Gastrocnemius medialis (tissue), 4 donors: ENCODE measurements around the gene COL4A5. TPM values are rescaled to one million over a fixed set of nuclear protein-coding genes. Genes with fewer than 3 reads are reported as not detected.

ENCODE experiments used
- ATAC-seq, 2 donors: fragments of 150-250 bp; one replicate each; pipeline ENCODE4 v1.9.1; 2016
- DNase-seq, 2 donors: peaks; one replicate each; pipeline ENCODE4 v3.0.0-alpha.2; 2019
- H3K27ac ChIP-seq, 4 donors: fragments of 200-600 bp; sonication (generic); 1 replicate in 1 of 4; 2 replicates in 3 of 4; pipeline ENCODE4 v1.5.1; 2016 to 2018; ENCODE audit warnings: mild to moderate bottlenecking in 2 of 4, moderate library complexity in 1 of 4
- H3K27me3 ChIP-seq, 3 donors: fragments of 200-600 bp; sonication (generic) in 2 of 3; 1 replicate in 1 of 3; 2 replicates in 2 of 3; pipeline versions ENCODE4 v1.5.1 to v1.6.0; 2016 to 2019; ENCODE audit warnings: mild to moderate bottlenecking in 1 of 3, moderate library complexity in 1 of 3
- H3K36me3 ChIP-seq, 2 donors: fragments of 200-600 bp; sonication (generic) in 1 of 2; one replicate each; pipeline ENCODE4 v1.5.1; 2017 to 2018
- H3K4me1 ChIP-seq, 2 donors: fragments of 200-600 bp; sonication (generic) in 1 of 2; one replicate each; pipeline ENCODE4 v1.5.1; 2016 to 2017; ENCODE audit warnings: mild to moderate bottlenecking in 2 of 2
- H3K4me3 ChIP-seq, 4 donors: fragments of 200-600 bp; sonication (generic) in 3 of 4; 1 replicate in 1 of 4; 2 replicates in 3 of 4; pipeline ENCODE4 v1.5.1; 2016 to 2019; ENCODE audit warnings: mild to moderate bottlenecking in 2 of 4
- H3K9me3 ChIP-seq, 3 donors: fragments of 200-600 bp; sonication (generic) in 2 of 3; 1 replicate in 1 of 3; 2 replicates in 2 of 3; pipeline ENCODE4 v1.5.1; 2016 to 2019
- CTCF ChIP-seq, 5 experiments: fragments of 450-650 bp in 3 of 5; fragments of 200-600 bp in 2 of 5; sonication (generic) in 2 of 5; IDR thresholded peaks in 4 of 5; conservative IDR thresholded peaks in 1 of 5; 1 replicate in 4 of 5; 2 replicates in 1 of 5; pipeline ENCODE4 v1.5.1; 2016 to 2019; ENCODE audit warnings: antibody characterized with exemption in 5 of 5, mild to moderate bottlenecking in 3 of 5, moderate library complexity in 3 of 5
- POLR2A ChIP-seq, 2 donors: fragments of 450-650 bp; IDR thresholded peaks; one replicate each; pipeline ENCODE4 v1.6.1; 2017; ENCODE audit warnings: antibody characterized with exemption in 2 of 2, mild to moderate bottlenecking in 2 of 2, moderate library complexity in 2 of 2
- in situ Hi-C, 4 donors: fragments of 200-750 bp; cut with MboI; loops; one replicate each; pipeline versions ENCODE4 v1.15.0 to v1.8.0; 2017; ENCODE audit warnings: low sequenced_read_pairs in 4 of 4
- intact Hi-C: fragments of 100-400 bp; cut with DNase I; formaldehyde crosslinking; loops from one replicate; pipeline ENCODE4 v1.15.1; 2023; ENCODE audit warnings: low total_unique reads
- total RNA-seq, 4 donors: library from RNA; depleted of rRNA; stranded (reverse); fragments of >200 nt; gene quantifications; one replicate each; pipeline versions ENCODE4 v1.1.0 to v1.2.3, GENCODE V29; 2016

Gene COL4A5
- total RNA-seq, 4 donors from 2014 or later, result 0.60 to 15.1 (median 4.4) TPM

GRCh38 chrX:108399418-108400165 lies 40.0 kb upstream of the COL4A5 start:
- intact Hi-C loops, result no loop called here
- Histone ChIP-seq H3K4me3 (no peak overlapping the region), H3K36me3 (no peaks in the 10 kb centered on the region), H3K4me1 (no peaks in the 10 kb centered on the region), H3K9me3 (no peaks in the 10 kb centered on the region), H3K27ac (no peak overlapping the region), H3K27me3 (peaks cover 0 to 3% (median 0%) of the 10 kb centered on the region in 3 donors)
- TF ChIP-seq POLR2A (IDR thresholded peaks at IDR 0.05), result no peak
- TF ChIP-seq CTCF (IDR thresholded peaks at IDR 0.05 in 4 of 5, conservative IDR thresholded peaks at IDR 0.05 in 1 of 5), result no peak
- no peak for ATAC-seq
- no peak for DNase-seq
- in situ Hi-C loops, result no loop called here

GRCh38 chrX:108412783-108413182 lies 26.9 kb upstream of the COL4A5 start:
- Histone ChIP-seq H3K9me3 (no peaks in the 10 kb centered on the region), H3K36me3 (no peaks in the 10 kb centered on the region), H3K4me3 (no peak overlapping the region), H3K27ac (no peak overlapping the region), H3K27me3 (peaks cover 0 to 4% (median 0%) of the 10 kb centered on the region in 3 donors), H3K4me1 (no peaks in the 10 kb centered on the region)
- in situ Hi-C loops (no loop called here), intact Hi-C loops (no loop called here)
- DNase-seq (no peak), ATAC-seq (no peak)
- no peak for TF ChIP-seq CTCF (IDR thresholded peaks at IDR 0.05 in 4 of 5, conservative IDR thresholded peaks at IDR 0.05 in 1 of 5)
- TF ChIP-seq POLR2A (IDR thresholded peaks at IDR 0.05), result no peak

- intact Hi-C loops, result no loop called here
- H3K4me1 ChIP-seq, result no peaks in the 10 kb centered on the region
- H3K4me3 ChIP-seq, result no peak overlapping the region
- in situ Hi-C loops, result no loop called here
- ATAC-seq (no peak), DNase-seq (no peak)
- peaks cover 0 to 4% (median 3%) of the 10 kb centered on the region in 3 donors for H3K27me3 ChIP-seq
- TF ChIP-seq POLR2A (IDR thresholded peaks at IDR 0.05) (no peak), CTCF (IDR thresholded peaks at IDR 0.05 in 4 of 5, conservative IDR thresholded peaks at IDR 0.05 in 1 of 5) (no peak)
- no peaks in the 10 kb centered on the region for H3K9me3 ChIP-seq
- H3K27ac ChIP-seq, result no peak overlapping the region
- no peaks in the 10 kb centered on the region for H3K36me3 ChIP-seq
These were observed 24.5 kb upstream of the COL4A5 start for GRCh38 chrX:108415146-108415545.

- Histone ChIP-seq H3K4me1 (no peaks in the 10 kb centered on the region), H3K4me3 (no peak overlapping the region), H3K27ac (no peak overlapping the region), H3K36me3 (no peaks in the 10 kb centered on the region), H3K9me3 (no peaks in the 10 kb centered on the region), H3K27me3 (peaks cover 0 to 4% (median 3%) of the 10 kb centered on the region in 3 donors)
- intact Hi-C loops, result no loop called here
- no peak for ATAC-seq
- no peak for DNase-seq
- no peak for TF ChIP-seq CTCF (IDR thresholded peaks at IDR 0.05 in 4 of 5, conservative IDR thresholded peaks at IDR 0.05 in 1 of 5)
- TF ChIP-seq POLR2A (IDR thresholded peaks at IDR 0.05), result no peak
- in situ Hi-C loops, result no loop called here
These were observed 23.7 kb upstream of the COL4A5 start for GRCh38 chrX:108415891-108416290.
